OCI-LY7 (cell line): ENCODE data around the gene ABL2.
"Not testable (repeated sequence)": the region's sequence is repeated elsewhere in the genome, so short reads cannot be mapped to it uniquely, and the experiment has no call there.

Experiments used
- CTCF ChIP-seq: fragments of 200-600 bp; sonication (generic); conservative IDR thresholded peaks from 2 replicates; pipeline ENCODE4 v1.5.1; 2014; ENCODE audit warnings: mild to moderate bottlenecking, antibody characterized with exemption, low read length, moderate library complexity, mixed read lengths
- EZH2phosphoT487 ChIP-seq: fragments of 200-600 bp; sonication (generic); IDR thresholded peaks from 2 replicates; pipeline ENCODE4 v1.6.1; 2018; ENCODE audit warnings: low read depth, borderline replicate concordance, mild to moderate bottlenecking, mixed run types, antibody characterized with exemption, low read length, moderate library complexity, mixed read lengths

DNA sequence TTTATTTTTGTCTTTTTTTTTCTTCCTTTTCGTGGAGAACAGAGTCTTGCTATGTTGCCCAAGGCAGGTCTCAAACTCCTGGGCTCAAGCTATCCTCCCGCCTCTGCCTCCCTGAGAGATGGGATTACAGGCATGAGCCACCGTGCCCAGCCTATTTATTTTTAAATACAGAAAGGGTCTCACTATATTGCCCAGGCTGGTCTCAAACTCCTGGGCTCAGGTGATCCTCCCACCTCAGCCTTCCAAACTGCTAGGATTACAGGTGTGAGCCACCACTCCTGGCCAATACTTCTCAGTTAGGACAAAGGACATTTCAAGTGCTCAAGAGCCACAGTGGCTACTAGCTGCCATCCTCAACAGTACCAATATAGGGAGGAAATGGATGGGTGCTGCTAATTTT is 16.2 kb downstream of the ABL2 start:
- TF ChIP-seq CTCF, EZH2phosphoT487: not testable (repeated sequence)
